GM21529 (cell line): Measurements from ENCODE around the gene QRICH2.
"Not testable (repeated sequence)": the region's sequence is repeated elsewhere in the genome, so short reads cannot be mapped to it uniquely, and the experiment has no call there.

Experiments
- ATAC-seq: cut with Tn5 transposase; IDR thresholded peaks from one replicate; pipeline ENCODE4 v1.9.1; 2021; ENCODE audit not compliant: unreplicated experiment

Gene QRICH2

DNA sequence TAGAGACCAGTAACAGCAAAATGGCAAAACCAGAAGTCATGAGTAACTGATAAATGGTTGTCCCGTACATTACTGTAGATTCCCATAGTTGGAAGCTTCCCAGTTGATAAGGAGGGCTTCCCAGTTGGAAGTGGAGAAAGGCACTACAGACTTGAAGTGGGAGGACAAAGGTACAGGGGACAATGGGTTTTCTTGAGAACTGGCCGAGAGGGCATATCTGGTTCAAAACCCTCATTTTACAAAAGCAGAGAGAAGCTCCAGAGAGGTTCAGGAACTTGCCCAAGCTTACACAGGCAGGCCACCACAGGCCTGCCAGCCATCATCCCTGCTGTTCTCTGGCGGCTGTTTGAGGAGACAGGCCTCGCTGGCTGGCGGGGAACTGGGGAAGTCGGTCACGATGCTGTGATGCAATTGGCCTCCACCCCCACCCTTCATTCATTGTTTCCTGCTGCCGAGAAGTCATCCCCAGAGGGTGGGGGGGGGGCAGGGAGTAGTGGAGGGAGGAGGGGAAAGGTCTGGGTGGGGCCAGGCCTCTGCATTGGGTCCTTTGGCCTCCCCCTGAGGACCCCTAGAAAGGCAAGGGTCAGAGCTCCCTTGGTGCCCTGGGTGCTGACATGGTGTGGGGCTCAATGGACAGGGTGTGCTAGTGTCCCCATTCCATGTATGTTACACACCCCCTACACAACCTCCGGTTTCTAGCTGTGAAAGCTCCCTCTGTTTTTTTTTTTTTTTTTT is 39.9 kb downstream of the QRICH2 start:
- no peak for ATAC-seq

DNA sequence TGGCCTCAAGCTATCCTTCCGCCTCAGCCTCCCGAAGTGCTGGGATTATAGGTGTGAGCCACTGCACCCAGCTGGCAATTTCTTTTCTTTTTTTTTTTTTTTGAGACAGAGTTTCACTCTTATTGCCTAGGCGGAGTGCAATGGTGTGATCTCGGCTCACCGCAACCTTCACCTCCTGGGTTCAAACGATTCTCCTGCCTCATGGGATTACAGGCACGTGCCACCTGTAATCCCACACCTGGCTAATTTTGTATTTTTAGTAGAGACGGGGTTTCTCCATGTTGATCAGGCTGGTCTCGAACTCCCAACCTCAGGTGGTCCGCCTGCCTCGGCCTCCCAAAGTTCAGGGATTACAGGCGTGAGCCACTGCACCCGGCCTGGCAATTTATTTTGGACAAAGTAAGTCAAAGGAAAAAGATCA is 40.5 kb downstream of the QRICH2 start:
- ATAC-seq, result not testable (repeated sequence)

DNA sequence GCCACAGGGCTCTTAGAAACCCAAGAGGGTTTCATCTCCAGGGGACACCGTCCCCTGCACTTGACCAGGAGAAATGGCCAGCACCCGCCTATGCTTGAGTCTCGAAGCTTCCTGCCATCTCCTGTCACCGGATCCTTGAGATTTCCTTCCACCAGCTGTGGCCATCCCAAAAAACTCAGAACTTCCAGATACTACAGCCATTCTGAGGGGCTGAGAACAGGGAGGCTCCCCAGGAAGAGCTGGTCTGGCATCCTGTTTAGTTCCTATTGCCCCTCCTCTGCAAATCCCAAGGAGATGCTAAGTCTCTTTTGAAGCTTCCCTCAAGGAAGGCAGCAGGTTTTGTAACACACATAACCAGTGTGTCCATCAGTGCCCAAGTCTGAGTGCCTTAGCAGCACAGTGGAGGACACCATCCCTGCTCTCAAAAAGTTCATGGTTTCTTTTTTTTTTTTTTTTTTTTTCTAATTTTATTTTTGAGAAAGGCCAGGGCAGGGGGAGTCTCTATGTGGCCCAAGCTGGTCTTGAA is 41.0 kb downstream of the QRICH2 start:
- no peak for ATAC-seq

DNA sequence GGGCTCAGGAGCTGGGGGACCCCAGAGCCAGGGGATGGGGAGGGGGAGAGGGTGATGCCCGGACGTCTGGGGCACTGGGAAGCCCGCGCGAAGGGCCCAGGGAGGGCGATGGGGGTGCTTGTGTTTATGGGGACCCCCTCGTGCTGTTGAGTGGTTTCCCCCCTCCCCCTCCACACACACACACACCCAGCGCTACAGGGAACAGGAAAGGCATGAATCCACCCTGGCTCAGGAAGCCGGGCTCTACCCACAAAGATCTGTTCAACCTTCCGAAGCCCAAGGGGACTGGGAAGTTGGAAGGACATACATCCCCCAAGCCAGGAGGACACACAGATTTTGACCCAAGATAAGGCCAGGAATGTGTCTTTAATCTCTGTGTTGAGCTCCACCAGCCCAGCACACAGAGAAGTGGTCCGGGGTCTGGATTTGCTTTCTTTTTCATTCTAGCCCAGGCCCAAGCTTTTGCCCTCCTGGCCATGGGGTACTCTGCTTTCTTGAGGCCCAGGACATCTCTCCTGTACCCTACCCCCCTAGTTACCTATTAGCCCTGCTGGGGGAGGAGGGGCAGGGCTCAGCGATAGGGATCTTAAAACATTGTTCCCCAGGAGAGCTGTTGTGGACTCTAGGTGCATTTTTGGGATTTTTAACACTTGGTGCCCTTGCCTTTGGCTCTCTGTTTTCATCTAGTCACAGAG is 41.7 kb downstream of the QRICH2 start:
- no peak for ATAC-seq

DNA sequence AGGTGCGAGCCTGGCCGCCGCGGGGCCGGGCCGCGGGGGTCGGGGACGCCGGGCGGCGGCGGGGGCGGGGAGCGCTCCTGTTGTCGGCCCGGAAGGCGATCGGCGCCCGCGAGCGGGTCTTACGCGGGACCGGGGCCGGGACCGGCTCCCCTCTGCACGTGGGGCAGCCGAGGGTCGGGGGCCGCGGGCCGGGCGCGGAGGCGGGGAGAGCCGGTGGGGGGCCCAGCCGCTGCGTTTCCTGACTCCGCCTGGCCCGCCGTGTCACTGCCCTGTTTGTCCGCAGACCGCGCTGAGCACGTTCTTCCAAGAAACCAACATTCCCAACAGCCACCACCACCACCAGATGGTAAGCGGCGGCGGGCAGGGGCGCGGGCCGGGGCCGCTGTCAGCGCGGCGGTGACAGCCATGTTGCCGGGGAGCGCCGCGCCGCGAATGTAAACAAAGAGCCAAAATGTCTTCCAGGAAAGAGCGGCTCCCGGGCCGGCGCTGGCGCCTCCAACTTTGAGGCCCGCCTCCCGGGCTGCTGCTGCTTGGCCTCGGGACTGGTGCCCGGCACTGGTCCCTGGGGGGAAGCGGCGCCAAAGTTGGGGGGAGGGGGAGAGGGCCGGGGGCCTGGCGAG is 42.3 kb downstream of the QRICH2 start:
- ATAC-seq, result no peak

DNA sequence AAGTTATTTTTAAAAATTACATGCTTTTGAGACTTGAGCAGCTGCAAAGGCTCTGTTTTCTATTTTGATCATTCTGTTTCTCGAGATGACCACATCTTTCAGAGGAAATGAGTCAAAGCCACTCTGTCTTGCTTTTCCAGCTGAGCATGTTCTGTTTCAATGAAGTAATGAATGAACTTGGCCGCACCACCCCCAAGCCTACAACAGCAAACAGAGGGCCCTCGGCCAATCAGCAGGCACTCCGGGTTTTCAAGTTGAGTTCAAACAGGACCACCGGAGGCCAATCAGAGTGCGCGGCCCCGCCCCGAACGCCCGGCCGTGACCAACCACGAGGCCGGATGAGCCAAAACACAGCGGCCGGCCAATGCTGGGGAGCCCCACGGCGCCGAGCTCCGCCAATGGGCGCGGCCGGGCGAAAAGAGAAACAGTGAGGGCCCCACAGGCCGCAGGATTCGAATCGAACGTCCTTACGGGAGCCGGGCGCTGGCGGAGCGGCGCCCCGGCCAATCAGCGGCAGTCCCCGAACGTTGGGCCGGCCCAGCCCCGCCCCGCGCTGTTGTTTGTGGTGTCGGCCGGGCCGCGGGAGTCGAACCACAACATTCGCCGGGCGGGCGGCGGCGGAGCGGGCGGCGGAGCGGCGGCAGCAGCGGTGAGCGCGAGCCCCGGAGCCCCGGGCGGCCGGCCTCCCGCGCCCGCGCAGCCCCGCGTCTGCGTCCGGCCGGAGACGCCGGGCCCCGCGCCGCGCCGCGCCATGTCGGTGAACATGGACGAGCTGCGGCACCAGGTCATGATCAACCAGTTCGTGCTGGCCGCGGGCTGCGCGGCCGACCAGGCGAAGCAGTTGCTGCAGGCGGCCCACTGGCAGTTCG is 43.1 kb downstream of the QRICH2 start, which contains the start of gene UBALD2:
Gene UBALD2, plus strand, starts transcription at position 594 of the 869 bp plus-strand sequence. Its CDS starts 158 bp downstream, at position 752.
- peak; percentile 67 for ATAC-seq

DNA sequence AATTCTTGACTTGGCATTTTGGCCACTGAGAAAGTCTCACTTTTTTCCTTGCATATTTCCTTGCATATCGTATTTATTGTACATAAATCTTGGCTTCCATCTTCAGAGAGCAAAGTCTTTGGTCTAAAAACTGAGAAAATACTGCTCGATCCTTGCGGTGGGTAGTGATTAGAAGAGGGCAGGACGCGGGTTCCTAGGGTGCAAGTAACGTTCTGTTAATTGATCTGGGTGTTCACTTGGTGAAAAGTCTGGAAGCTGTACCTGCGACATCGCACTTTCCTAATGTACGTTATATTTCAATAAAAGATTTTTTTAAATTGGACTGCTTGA is 43.7 kb downstream of the QRICH2 start:
- no peak for ATAC-seq

DNA sequence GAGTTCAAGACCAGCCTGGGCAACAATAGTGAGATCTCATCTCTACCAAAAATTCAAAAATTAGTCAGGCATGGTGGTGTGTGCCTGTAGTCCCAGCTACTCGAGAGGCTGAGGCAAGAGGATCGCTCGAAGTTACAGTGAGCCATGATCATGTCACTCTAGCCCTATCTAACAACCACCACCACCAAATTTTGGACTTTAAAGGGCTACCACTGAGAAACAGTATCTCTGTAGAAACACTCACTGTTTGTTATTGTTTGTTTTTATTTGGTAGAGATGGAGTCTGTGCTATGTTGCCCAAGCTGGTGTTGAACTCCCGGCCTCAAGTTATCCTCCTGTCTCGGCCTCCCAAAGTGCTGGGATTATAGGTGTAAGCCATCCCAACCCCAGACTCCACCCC is 44.2 kb downstream of the QRICH2 start:
- no peak for ATAC-seq

DNA sequence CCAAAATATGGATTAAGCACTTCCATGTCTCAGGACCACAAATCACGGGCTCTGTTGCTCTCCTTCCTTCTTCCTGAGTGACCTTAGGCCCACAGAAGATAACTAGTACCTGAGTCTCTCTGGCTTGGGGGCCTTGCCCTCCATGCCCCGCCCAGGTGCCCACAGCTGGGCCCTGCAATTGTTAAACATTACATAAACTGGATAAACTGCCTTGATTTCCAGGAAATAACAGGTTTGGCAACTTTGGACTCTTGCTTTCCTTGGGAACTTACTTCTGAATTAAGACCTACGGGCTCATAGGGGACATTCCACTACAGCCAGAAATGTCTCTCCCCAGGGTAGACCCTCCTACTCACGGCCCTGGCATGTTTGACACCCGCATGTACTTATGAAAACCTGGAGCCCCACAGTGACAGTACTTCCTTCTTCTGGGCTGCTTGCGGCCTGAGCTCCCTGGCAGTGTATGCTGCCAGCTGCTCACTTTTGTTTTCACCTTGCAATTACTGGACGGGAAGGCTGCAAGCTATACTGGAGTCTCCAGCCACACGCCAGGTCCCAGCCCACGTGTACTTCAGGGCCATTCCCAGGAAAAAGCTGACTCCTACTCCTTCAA is 45.2 kb downstream of the QRICH2 start:
- peak; percentile 14 for ATAC-seq

DNA sequence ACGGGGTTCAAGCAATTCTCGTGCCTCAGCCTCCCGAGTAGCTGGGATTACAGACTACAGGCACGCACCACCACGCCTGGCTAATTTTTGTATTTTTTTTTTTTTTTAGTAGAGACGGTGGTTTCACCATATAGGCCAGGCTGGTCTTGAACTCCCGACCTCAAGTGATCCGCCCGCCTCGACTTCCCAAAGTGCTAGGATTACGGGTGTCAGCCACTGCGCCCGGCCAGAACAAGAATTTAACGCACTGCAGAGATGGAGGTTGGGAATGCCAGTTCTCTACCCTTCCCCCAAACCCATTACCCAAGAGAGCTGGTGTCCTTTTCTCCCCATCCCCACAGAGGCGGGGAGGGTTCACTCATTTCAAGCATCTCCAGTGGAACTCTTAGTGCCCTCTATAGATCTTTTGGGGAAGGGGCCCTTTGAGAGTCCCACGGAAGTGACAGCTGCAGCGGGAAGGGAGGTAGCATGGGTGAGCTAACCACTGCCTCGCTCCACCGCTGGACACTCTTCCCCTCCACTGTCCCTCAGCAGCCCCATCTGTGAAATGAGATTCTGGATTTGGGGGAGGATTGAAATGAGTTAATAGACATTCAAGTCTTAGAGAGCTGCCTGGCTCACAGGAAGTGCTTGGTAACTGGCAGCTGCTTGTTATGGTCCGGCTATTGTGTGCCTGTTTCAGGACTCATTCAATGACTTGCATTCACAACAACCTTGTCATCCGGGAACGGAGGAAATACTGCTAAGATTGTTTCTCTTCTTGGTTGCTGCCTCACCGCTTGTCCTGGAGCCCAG is 46.5 kb downstream of the QRICH2 start:
- ATAC-seq, result no peak

DNA sequence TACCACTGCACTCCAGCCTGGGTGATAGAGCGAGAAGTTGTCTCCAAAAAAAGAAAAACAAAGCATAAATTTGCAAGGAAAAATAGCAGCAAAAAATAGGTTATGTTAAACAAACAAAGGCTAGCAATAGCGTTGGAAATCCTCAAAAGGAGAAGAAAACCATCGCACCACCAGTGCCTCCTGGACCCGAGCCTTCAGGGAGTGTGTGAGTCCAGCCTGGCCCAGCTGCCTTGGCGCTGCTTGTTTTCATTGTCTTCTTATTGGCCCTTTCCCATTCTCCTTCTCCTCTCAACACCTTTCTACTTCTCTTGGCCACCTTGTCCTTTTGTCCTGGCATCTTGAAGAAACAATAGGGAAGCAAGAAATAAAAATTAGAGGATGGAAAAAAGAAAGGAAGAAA is 47.4 kb downstream of the QRICH2 start:
- no peak for ATAC-seq

DNA sequence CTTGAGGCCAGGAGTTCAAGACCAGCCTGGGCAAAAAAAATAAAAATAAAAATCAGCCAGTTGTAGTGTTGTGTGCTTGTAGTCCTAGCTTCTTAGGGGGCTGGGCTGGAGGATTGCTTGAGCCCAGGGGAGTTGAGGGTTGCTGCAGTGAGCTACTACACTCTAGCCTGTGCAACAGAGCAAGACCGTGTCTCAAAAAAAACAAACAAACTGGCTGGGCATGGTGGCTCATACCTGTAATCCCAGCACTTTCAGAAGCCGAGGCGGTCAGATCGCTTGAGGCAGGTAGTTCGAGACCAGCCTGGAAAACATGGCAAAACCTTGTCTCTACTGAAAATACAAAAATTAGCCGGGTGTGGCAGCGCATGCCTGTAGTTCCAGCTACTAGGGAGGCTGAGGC is 47.9 kb downstream of the QRICH2 start:
- ATAC-seq, result no peak

DNA sequence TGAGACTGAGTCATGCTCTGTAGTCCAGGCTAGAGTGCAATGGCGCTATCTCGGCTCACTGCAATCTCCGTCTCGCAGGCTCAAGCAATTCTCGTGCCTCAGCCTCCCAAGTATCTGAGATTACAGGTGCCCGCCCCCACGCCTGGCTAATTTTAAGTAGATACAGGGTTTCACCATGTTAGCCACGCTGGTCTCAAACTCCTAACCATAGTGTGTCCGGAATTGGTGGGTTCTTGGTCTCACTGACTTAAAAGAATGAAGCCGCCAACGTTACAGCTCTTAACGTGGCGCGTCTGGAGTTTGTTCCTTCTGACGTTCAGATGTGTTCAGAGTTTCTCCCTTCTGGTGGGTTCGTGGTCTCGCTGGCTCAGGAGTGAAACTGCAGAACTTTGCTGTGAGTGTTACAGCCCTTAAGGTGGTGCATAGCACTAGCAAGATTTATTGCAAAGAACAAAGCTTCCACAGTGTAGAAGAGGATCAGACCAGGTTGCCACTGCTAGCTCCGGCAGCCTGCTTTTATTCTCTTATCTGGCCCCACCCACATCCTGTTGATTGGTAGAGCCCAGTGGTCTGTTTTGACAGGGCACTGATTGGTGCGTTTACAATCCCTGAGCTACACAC is 51.5 kb downstream of the QRICH2 start:
- not testable (repeated sequence) for ATAC-seq

DNA sequence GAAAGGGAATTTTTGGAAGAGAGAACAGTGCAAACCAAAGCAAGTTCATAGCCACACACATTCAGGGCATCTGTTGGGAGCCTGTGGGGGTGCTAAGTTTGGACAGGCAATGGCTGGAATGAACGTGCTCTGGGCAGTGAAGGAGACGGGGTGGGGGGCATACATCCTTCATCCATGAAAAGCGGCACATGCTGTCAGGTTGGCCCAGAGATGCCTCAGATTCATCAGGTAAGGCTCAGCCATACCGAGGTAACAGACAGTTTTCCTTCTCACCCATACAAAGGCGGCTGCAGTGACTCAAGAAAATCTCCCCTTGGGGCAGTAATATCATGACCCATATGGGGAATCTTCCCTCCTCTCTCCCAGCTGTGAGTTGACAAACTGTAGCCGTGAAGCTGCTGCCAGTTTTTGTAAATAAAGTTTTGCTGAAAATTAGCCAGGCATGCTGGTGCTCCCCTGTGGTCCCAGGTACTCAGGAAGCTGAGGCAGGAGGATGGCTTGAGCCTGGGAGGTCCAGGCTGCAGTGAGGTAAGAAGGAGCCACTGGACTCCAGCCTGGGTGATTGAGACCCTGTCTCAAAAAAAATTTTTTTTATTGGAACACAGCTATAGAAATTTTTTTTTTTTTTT is 52.2 kb downstream of the QRICH2 start:
- ATAC-seq, result no peak

DNA sequence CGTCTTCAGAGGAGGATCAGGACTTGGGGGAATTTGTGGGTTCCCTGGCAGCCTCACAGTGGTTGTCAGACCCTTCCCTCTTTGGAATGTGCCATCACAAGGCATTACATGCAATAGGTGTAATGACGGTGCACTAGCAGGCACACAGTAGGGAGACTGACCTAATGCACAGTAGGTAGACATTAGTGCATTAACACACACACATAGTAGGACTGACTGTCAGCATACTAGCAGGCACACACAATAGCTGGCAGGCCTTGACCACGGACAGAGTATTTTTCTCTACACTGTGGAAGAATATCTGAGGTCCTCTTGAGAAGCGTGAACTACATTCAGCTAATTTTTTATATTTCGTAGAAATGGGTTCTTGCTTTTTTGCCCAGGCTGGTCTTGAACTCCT is 53.8 kb downstream of the QRICH2 start:
- no peak for ATAC-seq

DNA sequence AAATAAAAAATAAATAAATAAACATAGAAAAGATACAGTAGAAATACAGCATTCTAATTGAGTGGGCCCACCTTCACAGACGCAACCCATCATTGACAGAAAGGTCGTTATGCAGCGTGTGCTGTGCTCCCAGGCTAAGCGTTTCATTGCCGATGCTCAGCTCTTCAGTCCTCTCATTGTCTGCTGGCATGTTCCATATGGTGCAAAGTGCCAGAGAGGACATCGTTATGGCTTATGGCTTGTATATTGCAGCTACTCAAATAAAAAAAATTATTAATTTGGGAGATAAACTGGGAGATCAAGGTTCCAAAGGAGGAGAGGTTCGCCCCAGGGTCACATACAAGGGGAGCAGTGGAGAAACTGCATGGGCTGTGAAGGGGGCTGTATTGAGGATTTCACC is 54.2 kb downstream of the QRICH2 start:
- no peak for ATAC-seq

DNA sequence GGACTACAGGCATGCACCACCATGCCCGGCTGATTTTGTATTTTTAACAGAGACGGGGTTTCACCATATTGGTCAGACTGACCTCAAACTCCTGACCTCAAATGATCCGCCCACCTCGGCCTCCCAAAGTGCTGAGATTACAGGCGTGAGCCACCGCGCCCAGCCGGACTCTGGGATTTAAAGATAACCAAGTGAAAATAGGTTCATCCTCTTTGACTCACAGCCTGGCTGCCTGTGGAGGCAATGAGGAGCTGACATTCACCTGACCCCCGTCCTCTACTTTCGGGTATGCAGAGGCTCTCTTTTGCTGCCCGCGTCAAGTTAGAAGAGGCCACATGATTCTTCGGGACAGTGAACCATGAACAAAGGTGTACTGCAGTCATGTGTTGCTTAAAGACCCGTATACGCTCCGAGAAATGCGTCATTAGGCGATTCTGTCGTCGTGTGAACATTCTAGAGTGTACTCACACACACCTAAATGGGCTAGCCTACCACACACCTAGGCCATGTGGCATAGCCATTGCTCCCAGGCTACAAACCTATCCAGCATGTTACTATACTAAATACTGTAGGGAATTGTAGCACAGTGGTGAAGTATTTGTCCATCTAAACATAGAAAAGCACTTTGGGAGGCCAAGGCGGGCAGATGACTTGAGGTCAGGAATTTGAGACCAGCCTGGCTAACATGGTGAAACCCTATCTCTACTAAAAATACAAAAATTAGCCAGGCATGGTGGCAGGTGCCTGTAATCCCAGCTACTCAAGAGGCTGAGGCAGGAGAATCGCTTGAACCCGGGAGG is 54.9 kb downstream of the QRICH2 start:
- ATAC-seq, result not testable (repeated sequence)
